Middle frontal gyrus (tissue), 1 donor: Measurements from ENCODE around the gene KRT82.
"Not testable (repeated sequence)": the region's sequence is repeated elsewhere in the genome, so short reads cannot be mapped to it uniquely, and the experiment has no call there.

Experiments used
- DNase-seq: peaks from one replicate; pipeline ENCODE4 v3.0.0-alpha.2; 2015; ENCODE audit warnings: low spot score; ENCODE audit errors: extremely low spot score

KRT82 gene

DNA sequence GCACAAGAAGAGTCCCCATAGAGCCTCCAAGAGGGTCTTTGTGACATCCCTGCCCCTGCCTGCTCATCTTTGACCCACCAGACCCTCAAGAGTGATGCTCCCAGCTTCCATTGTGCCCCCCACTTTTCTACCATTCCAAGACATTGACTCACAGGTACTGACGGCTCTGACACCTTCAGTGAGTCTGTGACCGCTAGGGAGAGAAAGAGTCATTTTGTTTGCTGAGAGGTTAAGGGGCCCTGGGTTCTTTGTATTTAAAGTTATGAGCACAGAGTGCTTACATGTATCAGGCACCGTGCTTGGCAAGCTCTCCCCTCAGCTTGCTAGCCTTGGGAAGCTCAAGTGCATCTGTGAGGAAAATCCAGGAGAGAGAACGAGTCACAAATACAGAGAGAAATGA is 7.1 kb upstream of the KRT82 start:
- DNase-seq: no peak

DNA sequence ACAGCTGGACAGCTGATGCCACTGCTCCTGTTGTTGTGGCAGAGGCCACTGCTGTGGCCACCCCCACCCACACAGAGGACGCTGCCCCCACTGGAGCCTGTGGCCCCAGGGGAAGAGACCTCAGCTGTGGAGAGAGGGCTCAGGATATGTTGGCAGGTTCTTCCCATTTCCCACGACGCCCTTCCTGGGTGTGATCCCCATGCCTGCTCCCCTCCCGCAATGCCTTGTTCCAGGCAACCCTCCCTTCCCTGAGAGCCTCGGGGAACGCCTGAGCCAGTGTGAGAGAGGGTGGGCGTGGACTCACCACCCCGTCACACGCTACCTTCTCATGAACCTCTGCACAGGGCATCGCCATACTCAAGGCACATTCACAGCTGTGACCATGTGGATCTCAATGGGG is 5.7 kb upstream of the KRT82 start:
- DNase-seq: no peak

DNA sequence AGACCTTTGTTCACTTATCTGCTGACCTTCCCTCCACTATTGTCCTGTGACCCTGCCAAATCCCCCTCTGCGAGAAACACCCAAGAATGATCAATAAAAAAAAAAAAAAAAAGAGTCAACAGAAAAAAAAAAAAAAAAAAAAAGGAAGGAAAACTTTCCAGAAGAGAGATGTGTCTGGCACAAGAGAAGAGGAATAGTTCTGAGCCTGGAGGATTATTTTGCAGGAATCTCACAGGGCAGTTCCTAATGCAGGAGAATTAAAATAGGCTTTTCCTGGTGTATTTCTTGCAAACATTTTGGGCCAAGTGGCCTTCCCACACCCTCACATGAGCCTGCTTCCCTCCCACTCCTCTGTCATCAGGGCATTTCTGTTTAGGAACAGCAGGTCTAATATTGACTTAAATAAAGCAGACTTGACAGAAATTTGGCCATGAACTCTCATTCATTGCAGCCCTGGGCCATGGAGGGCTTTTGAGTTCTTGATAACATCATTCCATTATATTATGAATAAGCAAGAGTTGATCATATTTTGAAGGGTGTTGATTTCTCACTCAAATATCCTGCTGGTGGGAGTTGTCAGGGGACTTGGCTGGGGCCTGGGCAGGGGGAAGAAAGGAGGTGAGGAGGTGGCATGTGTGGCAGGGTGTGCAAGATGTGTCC is 4.6 kb upstream of the KRT82 start:
- DNase-seq: not testable (repeated sequence)

DNA sequence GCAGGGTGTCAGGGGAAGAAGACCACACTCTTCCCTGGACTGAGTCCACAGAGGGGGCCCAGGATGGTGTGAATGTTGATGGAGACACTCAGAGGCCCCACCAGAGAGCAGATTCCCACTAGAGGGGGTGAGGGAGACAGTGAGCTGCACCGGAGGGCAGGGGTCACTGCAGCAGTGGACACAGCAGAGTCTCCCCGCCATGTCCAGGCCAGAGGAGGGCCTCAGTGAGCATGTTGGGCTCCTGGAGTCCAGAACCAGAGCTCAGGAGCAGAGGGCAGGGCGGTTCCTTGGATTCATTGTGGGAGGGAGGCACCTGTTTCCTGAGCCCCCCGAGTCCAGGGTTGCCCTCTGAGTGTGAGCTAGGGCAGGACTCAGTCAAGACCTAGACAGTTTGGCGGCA is 1.8 kb upstream of the KRT82 start:
- no peak for DNase-seq

DNA sequence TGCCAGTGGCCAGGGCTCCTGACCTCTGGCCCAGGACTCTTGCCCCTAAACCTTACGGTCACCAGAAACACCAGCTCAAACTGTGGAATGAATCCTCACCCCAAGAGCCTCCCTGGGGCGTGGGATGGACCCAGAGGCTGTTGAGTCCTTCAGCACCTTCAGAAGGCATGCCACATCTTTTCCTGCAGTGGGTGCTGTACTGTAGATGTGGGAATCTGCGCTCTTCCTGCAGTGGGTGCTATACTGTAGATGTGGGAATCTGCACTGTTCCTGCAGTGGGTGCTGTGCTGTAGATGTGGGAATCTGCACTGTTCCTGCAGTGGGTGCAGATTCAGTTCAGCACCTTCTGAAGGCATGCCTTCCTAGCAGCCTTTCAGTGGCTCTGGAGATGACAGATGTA is 1.2 kb downstream of the KRT82 start:
- no peak for DNase-seq

DNA sequence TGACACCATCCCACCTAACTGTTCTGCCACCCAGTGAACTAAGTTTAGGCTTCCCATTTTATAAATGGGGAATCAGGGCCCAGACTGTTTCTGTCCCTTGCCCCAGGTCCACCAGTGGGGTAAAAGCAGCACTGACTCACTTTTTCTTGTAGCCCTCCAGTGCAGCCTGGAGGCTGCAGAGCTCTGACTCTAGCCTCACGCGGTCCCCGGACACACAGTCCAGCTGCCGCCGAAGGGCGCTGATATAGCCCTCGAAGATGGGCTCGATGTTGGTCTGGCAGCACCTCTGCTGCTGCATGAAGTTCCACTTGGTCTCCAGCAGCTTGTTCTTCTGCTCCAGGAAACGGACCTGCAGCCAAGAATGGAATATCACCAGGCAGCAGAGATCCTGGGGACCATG is 2.6 kb downstream of the KRT82 start:
- no peak for DNase-seq

DNA sequence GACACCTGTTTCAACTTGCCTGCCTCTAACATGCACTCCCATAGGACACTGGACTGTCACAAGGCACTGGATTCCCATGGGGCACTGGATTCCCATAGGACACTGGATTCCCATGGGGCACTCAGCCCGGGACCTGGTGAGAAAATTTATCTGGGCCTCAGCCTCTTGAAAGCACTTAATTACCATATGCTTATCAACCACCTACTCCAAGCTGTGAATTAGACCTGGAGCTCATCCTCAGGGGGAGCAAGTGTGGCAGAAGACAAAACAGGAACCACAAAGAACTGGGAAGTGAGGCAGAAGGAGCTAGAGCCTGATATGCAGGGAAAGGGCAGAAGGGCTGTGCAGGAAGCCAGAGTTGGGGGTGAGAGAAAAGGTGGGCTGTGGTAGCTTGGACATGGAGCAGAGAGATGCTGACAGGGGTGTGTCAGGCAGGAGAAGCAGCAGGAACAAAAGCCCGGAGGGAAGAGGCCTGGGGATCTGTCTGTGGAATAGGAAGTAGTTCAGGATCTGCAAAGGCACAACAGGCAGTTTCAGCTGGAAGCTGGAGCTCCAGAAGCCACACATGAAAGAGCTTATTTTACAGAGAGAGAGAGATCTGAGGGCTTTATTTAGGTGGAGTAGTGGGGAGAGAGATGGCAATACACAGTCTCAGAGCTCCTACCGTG is 3.1 kb downstream of the KRT82 start:
- DNase-seq: no peak

DNA sequence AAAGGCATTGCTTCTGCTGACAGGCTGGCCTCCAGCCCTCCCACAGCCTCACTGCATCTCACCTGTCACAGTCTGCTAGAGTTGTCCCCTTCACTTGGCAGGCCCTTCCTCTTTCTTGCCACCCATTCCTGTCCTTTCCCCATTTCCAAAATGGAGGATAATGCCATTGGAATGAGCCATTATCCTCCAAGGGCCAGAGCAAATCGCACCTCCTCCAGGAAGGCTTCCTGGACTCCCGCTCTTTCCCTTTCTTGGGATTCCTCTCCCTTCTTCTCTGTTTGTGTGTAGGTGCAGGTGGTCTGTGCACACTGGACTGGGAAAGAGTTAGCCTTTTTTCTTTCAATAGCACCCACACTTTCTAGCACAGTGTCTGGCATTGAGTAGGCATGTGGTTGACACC is 3.8 kb downstream of the KRT82 start:
- DNase-seq: no peak

DNA sequence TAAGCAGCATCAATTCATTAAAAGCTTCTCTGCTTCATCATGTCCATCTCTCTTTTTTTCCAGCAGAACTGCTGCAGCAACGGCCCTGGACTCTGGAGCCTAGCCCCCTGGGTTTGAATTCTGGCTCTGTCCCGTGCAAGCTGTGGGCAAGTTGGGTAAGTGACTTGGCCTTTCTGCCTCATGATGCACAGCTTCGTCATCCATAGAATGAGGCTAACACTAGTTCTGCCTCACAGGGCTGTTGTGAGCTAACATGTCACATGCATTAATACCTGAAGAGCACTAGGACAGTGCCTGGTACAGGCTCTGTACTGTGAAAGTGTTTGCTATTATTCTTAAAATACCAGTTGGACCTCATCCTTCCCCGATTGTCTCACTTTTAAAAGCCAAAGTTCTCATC is 4.2 kb downstream of the KRT82 start:
- DNase-seq: no peak

DNA sequence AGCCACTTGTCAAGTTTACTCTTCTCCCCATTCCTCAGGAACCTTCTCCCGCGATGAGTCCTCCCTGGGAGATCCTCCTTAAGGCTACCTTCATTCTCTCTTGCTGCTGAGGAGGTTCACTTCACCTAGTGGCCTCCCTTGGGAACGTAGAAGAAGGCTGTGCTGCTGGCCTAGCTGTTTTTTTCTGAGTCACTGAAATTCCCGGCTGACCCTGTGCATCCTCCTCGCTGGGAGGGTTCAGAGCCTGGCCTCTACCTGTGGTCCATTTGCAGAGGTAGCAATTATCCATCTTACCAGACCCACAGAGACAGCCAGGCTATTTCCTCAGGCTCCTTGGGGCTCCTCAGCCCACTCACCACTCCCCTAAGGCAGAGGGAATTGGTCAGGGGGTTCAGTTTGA is 4.6 kb downstream of the KRT82 start:
- no peak for DNase-seq

DNA sequence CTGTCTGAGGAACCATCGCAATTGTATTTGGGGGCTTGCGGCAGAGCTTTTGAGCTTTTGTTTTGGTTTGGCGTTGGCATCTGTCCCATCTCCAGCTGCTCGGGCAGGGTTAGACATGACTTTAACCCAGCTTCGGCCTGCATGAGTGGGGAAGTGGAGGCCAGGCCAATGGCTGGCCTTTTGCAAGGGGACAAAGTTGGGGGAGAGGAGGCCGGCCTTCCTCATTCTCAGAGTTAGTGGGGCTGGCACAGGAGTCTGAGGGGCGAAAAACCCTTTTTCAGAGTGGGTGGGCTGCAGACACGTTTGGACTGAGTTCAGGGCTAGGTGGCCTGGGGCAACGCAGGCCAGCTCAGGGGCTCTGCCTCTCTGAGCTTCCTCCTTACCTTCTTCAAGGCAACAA is 5.2 kb downstream of the KRT82 start:
- DNase-seq: no peak

DNA sequence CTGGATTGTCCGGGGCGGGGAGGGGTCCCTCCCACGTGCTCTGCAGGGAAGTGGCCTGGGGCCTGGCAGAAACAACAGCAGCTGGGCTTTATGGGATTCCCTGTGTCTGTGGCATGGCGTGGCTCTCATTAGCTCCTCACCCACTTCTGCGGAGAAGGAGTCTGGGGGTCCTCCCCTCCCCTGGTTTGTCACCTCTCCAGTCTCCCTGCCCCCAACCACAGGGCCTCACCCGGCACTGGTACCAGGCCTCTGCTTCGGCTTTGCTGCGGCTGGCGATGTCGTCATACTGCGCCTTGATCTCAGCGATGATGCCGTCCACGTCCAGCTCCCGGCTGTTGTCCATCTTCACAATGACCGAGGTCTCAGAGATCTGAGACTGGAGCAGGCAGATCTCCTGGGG is 6.4 kb downstream of the KRT82 start:
- DNase-seq: no peak

DNA sequence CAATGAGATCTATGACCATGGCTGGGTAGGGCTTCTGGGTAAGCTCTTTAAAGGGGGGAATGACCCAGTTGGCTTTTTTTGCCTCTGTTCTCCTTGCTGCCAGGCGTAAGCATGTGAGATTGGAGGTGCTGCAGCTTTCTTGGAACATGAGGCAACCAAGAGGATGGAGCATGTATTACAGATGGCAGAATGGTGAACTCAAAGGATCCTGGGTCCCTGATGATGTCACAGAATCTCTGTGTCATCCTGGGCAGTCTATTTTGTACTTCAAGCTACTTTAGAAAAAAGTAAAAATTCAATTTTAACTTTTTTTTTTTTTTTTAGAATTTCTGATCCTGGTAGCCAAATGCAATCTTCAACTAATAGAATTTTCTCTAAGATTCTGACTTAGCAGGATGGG is 8.0 kb downstream of the KRT82 start:
- no peak for DNase-seq

DNA sequence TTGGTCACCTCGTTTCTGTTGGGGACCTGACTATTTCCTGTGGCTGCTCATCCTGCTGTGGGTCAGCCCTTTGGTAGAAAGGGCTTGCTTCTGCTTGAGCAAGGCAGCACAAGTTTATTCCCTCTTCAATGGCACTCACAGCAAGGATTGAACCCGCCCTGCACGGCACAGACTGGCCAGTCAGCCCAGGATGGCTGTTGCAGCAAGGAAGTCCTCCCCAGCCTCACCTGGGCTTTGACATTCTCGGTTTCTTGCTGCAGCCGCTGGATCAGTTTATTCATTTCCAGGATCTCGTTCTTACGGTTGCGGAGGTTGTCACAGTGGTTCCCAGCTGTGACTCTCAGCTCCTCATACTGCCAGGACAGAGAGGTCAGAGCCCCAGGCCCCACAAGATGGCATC is 9.5 kb downstream of the KRT82 start:
- no peak for DNase-seq

DNA sequence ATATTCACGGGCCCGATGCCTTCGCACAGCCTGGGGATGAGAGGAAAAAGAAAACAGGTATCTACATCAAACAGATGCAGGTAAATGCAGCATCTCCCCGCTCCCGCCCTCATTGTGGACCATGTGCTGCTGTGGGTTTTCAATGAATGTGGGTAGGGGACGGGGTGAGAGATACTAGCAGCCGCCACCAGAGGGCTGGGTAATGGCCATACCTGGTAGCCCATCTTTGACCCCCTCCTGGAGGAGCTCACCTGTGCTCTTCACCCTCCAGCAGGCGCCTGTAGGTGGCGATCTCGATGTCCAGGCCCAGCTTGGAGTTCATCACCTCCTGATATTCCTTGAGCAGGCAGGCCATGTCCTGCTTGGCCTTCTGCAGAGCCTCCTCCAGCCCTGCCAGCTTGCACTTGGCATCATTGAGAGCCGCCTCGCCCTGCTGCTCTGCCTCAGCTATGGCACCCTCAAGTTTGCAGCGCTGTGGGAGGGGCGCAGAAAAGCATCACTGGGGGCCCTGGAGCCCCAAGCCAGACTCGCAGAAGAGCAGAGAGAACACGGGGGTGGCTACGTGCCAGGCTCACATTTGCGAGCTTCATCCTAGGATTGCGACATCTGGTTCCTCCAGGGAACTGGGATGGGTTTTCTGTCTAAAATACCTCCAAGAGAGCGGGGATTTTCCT is 10.2 kb downstream of the KRT82 start:
- no peak for DNase-seq

DNA sequence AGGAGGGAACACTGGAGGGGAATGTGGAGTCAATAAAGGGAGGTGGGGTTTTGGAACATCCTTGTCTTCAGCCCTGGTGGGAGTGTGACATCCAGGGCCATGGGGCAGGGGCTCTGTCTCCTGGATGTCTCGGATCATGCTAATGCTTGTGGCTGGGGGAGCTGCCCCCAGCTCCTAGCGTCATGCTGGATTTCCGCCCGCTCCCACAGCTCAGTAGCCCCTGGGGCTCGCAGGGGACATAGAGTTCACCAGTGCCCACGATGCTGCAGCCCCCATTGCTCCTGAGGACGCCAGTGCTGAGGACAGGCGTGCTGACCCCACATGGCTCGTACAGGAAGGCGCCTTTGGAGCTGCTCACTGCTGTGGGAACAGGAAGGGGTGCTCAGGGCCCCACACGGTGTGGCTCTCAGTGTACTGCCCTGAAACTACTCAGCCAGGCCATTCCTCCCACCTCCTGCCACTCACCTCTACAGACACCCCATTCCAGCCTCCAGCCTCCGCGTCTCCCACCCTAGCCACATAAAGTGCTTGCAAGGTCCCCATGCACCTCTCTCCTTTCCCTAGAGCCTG is 11.2 kb downstream of the KRT82 start:
- no peak for DNase-seq

DNA sequence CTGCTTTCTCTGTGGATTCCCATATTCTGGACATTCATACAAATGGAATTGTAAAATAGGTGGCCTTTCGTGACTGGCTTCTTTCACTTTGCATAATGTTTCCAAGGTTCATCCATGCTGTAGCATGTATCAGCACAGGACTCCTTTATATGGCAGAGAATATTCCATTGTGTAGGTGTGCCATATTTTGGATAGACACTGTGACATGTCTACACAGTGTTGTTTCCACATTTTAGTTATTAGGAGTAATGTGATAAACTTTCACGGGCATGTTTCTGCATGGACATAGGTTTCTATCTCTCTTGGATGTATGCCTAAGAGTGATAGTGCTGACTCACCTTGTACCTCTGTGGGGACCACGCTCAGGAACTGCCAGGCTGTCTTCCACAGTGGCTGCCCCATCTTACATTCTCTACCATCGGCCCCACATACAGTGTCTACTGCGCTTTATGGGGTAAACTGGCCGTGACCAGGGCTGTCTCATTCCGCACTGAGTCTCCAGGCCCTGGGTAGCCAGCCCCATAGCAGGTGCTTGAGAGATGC is 13.6 kb downstream of the KRT82 start:
- no peak for DNase-seq

DNA sequence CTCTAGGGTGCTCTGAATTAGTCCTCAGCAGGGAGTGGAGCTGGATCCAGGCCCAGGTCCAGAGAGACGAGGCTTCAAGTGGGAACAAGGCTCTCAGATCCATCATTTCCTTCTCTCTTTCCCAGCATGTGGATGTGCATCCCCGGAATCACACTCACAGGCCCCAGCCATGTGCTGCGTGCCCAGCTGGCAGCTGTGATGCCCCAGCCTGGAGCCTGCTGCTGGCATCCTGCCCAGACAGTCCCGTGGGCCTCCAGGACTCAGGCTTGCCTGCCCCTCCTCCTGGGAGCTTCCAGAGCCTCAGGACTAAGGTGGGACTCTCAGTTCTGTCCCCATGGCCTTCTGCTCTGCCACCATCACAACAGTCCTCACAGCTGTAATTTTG is 14.5 kb downstream of the KRT82 start:
- no peak for DNase-seq

DNA sequence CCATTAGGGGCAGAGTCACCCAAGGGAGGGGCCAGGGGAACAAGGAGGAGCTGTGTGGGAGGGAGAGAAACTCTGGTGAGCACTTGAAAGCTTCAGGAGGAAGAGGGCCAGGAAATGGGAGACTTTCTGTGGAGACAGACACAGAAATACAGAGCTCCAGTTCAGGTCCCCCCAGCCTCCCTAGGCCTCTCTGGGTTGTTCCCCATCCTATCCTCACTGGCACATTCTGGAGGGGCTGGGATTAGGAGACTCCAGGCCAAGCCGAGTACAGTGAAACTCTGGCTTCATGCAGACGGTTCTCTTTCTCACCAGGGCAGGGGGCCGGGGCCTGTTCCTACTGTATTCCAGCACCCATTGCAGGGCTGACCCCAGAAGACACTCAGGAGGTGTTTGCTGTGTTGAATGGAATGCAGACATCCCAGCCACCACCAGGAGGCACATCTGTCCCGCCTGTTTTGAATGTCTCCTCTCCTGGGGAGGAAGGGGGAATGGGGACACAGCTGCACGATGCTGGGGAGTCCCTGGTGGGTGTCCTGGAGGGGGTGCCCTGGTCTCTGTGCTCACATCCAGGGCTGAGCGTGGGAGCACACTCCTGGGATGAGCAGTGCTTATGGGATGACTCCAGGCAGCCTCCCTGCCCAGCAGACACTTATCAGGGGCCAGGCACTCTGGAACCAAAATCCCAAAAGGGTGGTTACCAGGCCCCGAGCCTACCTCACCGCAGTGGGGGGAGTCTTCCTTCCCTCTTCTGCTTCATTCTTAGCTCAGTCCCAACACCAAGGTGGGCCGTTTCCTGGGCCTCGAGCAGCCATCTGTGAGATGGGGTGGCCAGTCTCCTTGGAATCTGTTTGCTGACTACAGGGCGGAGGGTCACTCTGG is 15.2 kb downstream of the KRT82 start:
- no peak for DNase-seq

DNA sequence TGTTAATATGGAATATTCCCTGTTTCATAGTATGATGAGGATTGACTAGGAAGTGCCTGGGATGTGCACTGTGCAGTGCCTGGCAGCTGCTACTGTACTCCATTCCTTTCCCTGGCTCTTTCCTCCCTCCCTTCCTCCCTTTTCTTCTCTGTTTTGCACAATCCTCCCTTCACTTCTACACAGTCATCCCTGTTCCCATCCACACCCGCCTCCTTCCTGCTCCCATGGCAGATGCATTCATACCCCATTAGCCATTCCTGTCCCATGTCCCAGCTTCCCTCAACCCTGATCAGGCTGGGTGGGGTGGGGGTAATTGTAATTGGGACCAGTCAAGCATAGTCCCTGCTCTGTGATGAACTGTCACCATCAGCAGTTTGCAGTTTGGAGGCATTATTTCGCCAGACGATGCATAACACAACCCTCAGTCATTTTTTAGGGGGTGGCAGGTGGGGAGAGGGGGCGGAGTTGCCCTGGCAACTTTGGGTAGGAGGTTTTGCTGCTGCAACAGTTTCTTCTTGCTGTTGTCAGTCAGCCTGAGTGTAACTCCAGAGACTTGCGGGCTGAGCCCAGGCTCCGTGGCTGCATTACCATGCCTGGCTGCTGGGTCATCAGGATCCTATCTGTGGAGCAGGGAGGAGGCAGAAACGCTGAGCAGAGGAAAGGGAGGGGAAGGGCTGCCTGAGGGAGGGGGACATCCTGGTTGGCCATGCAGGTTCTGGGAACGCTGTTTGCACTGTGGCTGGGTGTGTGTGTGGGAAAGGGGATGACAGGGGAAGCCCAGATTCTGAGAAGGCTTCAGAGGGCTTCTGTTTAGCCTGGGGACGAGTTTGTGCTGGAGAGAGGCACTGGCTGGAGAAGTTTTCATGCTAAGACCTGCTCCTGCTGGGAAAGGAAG is 16.6 kb downstream of the KRT82 start:
- peak; percentile 50 for DNase-seq
